Measurements from ENCODE around the gene CTF1.

The CTF1 gene

GRCh38 chr16:30946671-30947540 lies 50.5 kb downstream of the CTF1 start:
- DNase-seq: no peak
- in situ Hi-C loops (cut with HindIII; ENCODE audit: low pct_ligation_motif_present, low pct_unique_long_range_greater_than_20kb, low sequenced_read_pairs): no loop called here

GRCh38 chr16:30947541-30947858 lies 51.1 kb downstream of the CTF1 start:
- DNase-seq: no peak
- in situ Hi-C loops (cut with HindIII; ENCODE audit: low pct_ligation_motif_present, low pct_unique_long_range_greater_than_20kb, low sequenced_read_pairs): no loop called here

GRCh38 chr16:30947859-30948666 lies 51.6 kb downstream of the CTF1 start:
- in situ Hi-C loops (cut with HindIII; ENCODE audit: low pct_ligation_motif_present, low pct_unique_long_range_greater_than_20kb, low sequenced_read_pairs): no loop called here
- peak; percentile 99 for DNase-seq

- DNase-seq: peak; percentile 73
- in situ Hi-C loops (cut with HindIII; ENCODE audit: low pct_ligation_motif_present, low pct_unique_long_range_greater_than_20kb, low sequenced_read_pairs): no loop called here
Measured at GRCh38 chr16:30948667-30949649, 52.5 kb downstream of the CTF1 start, which contains the start of gene ORAI3. Gene ORAI3, plus strand, starts transcription at chr16:30949068. Its CDS starts 222 bp downstream, at chr16:30949290.

GRCh38 chr16:30949650-30950515 lies 53.5 kb downstream of the CTF1 start:
- peak; percentile 95 for DNase-seq
- in situ Hi-C loops (cut with HindIII; ENCODE audit: low pct_ligation_motif_present, low pct_unique_long_range_greater_than_20kb, low sequenced_read_pairs): no loop called here

GRCh38 chr16:30950516-30951065 lies 54.2 kb downstream of the CTF1 start:
- in situ Hi-C loops (cut with HindIII; ENCODE audit: low pct_ligation_motif_present, low pct_unique_long_range_greater_than_20kb, low sequenced_read_pairs): no loop called here
- DNase-seq: no peak

- in situ Hi-C loops (cut with HindIII; ENCODE audit: low pct_ligation_motif_present, low pct_unique_long_range_greater_than_20kb, low sequenced_read_pairs): no loop called here
- DNase-seq: no peak
Measured at GRCh38 chr16:30951193-30951592, 54.8 kb downstream of the CTF1 start.

GRCh38 chr16:30951750-30952149 lies 55.3 kb downstream of the CTF1 start:
- DNase-seq: no peak
- in situ Hi-C loops (cut with HindIII; ENCODE audit: low pct_ligation_motif_present, low pct_unique_long_range_greater_than_20kb, low sequenced_read_pairs): no loop called here

GRCh38 chr16:30953111-30953510 lies 56.7 kb downstream of the CTF1 start:
- in situ Hi-C loops (cut with HindIII; ENCODE audit: low pct_ligation_motif_present, low pct_unique_long_range_greater_than_20kb, low sequenced_read_pairs): no loop called here
- no peak for DNase-seq
